NT2/D1 (cell line): ENCODE results near the gene MGAT5B.

Experiments
- SUZ12 ChIP-seq: IDR thresholded peaks from 2 replicates; pipeline ENCODE4 v1.6.1; 2011; ENCODE audit not compliant: insufficient read length, insufficient read depth; ENCODE audit errors: extremely low read depth
- YY1 ChIP-seq: IDR thresholded peaks from 2 replicates; pipeline ENCODE4 v1.6.1; 2011; ENCODE audit not compliant: insufficient read length, insufficient read depth
- ZNF274 ChIP-seq: IDR thresholded peaks from 2 replicates; pipeline ENCODE4 v1.6.1; 2011; ENCODE audit warnings: mild to moderate bottlenecking, low read depth, low read length

DNA sequence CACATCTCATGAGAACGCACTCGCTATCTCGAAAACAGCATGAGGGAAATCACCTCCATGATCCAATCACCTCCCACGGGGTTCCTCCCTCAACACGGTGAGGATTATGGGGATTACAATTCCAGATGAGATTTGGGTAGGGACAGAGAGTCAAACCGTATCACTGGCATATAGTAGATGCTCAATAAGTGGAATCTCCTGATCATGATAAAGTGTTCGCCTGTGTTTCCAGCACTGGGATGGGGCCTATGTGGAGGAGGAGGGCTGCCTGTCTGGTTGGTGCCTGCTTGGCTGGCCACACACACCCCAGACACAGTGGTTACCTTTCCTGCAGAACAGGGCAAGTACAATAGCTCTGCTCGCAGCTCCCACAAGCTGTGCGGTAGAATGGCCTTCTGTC lies 6.1 kb upstream of the MGAT5B start:
- TF ChIP-seq ZNF274 (no peak), SUZ12 (no peak), YY1 (no peak)
